ENCODE measurements around the gene KRTAP4-9.
"Not testable (repeated sequence)": the region's sequence is repeated elsewhere in the genome, so short reads cannot be mapped to it uniquely, and the experiment has no call there.

The KRTAP4-9 gene

GRCh38 chr17:41133880-41134735 lies 28.9 kb downstream of the KRTAP4-9 start:
- DNase-seq: no peak

GRCh38 chr17:41139865-41140264 lies 34.7 kb downstream of the KRTAP4-9 start:
- DNase-seq: not testable (repeated sequence)

- DNase-seq: no peak
These were observed 35.4 kb downstream of the KRTAP4-9 start, which contains the start of gene KRTAP4-6 for GRCh38 chr17:41140360-41141131. Gene KRTAP4-6, minus strand, starts transcription at chr17:41140544. Its CDS starts 57 bp downstream, at chr17:41140487.

- DNase-seq: no peak
These were observed 36.2 kb downstream of the KRTAP4-9 start for GRCh38 chr17:41141361-41141760.

GRCh38 chr17:41144846-41145245 lies 39.7 kb downstream of the KRTAP4-9 start:
- no peak for DNase-seq

- DNase-seq: no peak
These were observed 40.1 kb downstream of the KRTAP4-9 start for GRCh38 chr17:41145261-41145660.

- DNase-seq: no peak
These were observed 42.5 kb downstream of the KRTAP4-9 start for GRCh38 chr17:41147531-41148204.

GRCh38 chr17:41148971-41149651 lies 43.9 kb downstream of the KRTAP4-9 start:
- DNase-seq: not testable (repeated sequence)

GRCh38 chr17:41149652-41149985 lies 44.4 kb downstream of the KRTAP4-9 start, which contains the start of gene KRTAP4-5:
Gene KRTAP4-5, minus strand, starts transcription at chr17:41149825. Its CDS starts 58 bp downstream, at chr17:41149767.
- no peak for DNase-seq

GRCh38 chr17:41150026-41150425 lies 44.8 kb downstream of the KRTAP4-9 start:
- no peak for DNase-seq

GRCh38 chr17:41151525-41151924 lies 46.3 kb downstream of the KRTAP4-9 start:
- no peak for DNase-seq

- no peak for DNase-seq
These were observed 48.7 kb downstream of the KRTAP4-9 start for GRCh38 chr17:41153856-41154255.

Measured in stimulated activated CD4-positive, alpha-beta T cell treated with anti-CD3 and anti-CD28 coated beads, Interleukin-2, amount 100 ng/mL, for 24 hours (primary cell).